NCI-H2107 (cell line): Measurements from ENCODE around the gene IL16.
"Not testable (repeated sequence)": the region's sequence is repeated elsewhere in the genome, so short reads cannot be mapped to it uniquely, and the experiment has no call there.

Experiments used
- DNase-seq: peaks from one replicate; lab custom pipeline; 2025; lab: John Stamatoyannopoulos, UW

Gene IL16

GRCh38 chr15:81337713-81338157 is 141.1 kb downstream of the IL16 start:
- DNase-seq: no peak

- DNase-seq: no peak
These were observed 141.7 kb downstream of the IL16 start for GRCh38 chr15:81338170-81339007.

GRCh38 chr15:81339321-81339720 is 142.6 kb downstream of the IL16 start:
- no peak for DNase-seq

- no peak for DNase-seq
These were observed 143.2 kb downstream of the IL16 start for GRCh38 chr15:81339851-81340250.

- no peak for DNase-seq
These were observed 144.7 kb downstream of the IL16 start for GRCh38 chr15:81341351-81341750.

GRCh38 chr15:81343371-81343770 is 146.7 kb downstream of the IL16 start:
- no peak for DNase-seq

- no peak for DNase-seq
These were observed 149.9 kb downstream of the IL16 start for GRCh38 chr15:81346611-81347010.

- DNase-seq: no peak
These were observed 151.2 kb downstream of the IL16 start for GRCh38 chr15:81347910-81348309.

GRCh38 chr15:81348691-81349090 is 152.0 kb downstream of the IL16 start:
- not testable (repeated sequence) for DNase-seq

GRCh38 chr15:81349271-81349670 is 152.6 kb downstream of the IL16 start:
- no peak for DNase-seq

- no peak for DNase-seq
These were observed 155.0 kb downstream of the IL16 start for GRCh38 chr15:81351651-81352050.

- no peak for DNase-seq
These were observed 159.6 kb downstream of the IL16 start for GRCh38 chr15:81356252-81356651.

GRCh38 chr15:81357180-81357686 is 160.6 kb downstream of the IL16 start:
- DNase-seq: no peak

GRCh38 chr15:81358248-81358647 is 161.6 kb downstream of the IL16 start:
- no peak for DNase-seq

- no peak for DNase-seq
These were observed 163.8 kb downstream of the IL16 start for GRCh38 chr15:81360491-81360890.

GRCh38 chr15:81361891-81362290 is 165.2 kb downstream of the IL16 start:
- DNase-seq: no peak

- DNase-seq: no peak
These were observed 166.1 kb downstream of the IL16 start for GRCh38 chr15:81362790-81363189.

- no peak for DNase-seq
These were observed 166.6 kb downstream of the IL16 start for GRCh38 chr15:81363276-81363675.
